HG02642 (cell line): ENCODE data around the gene CEP170.

Experiments used
- ATAC-seq: cut with Tn5 transposase; IDR thresholded peaks from one replicate; pipeline ENCODE4 v1.9.1; 2021; ENCODE audit warnings: mild to moderate bottlenecking; ENCODE audit not compliant: unreplicated experiment, poor library complexity

CEP170 gene

DNA sequence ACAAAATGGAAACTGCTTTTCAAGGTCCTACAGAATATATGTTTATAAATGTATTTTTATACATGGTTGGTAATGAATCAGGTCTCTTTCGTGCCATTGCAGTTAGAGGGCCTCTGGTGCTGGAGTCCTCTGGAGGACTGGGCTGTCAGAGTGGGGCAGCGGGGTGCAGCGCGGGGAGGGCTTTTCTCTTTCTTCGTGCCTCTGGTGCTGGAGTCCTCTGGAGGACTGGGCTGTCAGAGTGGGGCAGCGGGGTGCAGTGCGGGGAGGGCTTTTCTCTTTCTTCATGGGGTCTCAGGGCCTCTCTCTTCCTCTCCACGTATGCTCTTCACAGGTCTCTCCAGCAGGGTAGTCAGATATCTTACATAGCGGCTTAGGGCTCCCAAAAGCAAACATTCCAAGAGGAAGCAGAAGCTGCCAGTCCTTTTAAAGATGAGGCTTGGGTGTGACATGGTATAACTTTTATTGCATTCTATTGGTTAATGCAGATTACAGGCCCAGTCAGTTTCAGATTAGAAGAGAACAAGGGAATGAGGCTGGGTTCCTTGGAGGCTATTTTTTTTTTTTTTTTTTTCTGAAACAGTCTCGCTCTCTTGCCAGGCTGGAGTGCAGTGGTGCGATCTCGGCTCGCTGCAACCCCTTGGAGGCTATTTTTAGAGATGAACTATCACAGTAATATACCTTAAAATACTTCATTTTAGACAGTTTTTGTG lies 13.8 kb upstream of the CEP170 start:
- ATAC-seq: no peak

GRCh38 chr1:243267914-243268653 lies 13.0 kb upstream of the CEP170 start:
- ATAC-seq: no peak

- ATAC-seq: no peak
These were observed 12.4 kb upstream of the CEP170 start for GRCh38 chr1:243267471-243267880.

GRCh38 chr1:243266231-243266630 lies 11.2 kb upstream of the CEP170 start:
- ATAC-seq: no peak

GRCh38 chr1:243264717-243265116 lies 9.6 kb upstream of the CEP170 start:
- ATAC-seq: peak; percentile 43

- ATAC-seq: no peak
These were observed 6.3 kb upstream of the CEP170 start for GRCh38 chr1:243261390-243261789.

- no peak for ATAC-seq
These were observed 5.3 kb upstream of the CEP170 start for GRCh38 chr1:243260221-243260880.

GRCh38 chr1:243258731-243259130 lies 3.6 kb upstream of the CEP170 start:
- no peak for ATAC-seq

DNA sequence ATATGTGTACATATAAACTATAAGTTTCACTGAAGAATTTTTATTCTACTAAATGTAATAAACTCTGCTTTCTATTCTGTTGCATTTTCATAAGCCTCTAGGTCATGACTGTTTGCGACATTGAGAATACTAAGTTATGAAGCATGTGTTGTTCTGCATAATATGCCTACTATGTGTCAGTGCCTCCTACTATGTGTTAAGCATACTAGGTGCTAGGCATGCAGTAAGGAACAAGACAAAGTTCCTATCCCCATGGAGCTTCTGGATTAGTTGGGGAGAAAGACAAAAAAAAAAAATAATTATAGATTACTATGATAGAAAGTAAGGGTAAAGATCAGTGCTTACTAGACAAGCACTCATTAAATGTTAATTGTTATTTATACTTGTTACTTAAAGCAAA lies 2.1 kb upstream of the CEP170 start:
- ATAC-seq: no peak

DNA sequence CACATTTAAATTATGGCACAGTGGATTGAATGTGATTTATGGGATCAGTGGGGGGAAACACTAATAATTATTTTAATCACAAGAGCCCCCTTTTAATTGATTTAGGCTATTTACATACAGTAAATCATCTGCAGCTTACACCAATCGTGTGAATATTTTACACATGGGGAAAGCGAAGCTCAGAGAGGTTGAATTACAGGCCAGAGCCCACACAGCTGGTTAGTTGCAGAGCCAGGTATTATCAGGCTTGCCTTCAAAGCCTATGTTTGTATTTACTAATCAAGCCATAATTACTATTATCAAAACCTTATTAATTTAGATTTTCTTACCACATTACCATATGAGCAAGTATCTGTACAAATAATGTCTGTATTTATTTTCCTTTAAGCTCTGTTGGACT lies 1.5 kb upstream of the CEP170 start:
- ATAC-seq: no peak

- ATAC-seq: peak; percentile 79
These were observed 871 bp upstream of the CEP170 start, which contains the start of gene SDCCAG8 for GRCh38 chr1:243255791-243256512. Gene SDCCAG8 (plus strand): TSS chr1:243256041. CDS start chr1:243256174, 133 bp downstream.

GRCh38 chr1:243254233-243254926 lies 701 bp downstream of the CEP170 start:
- ATAC-seq: peak; percentile 10

DNA sequence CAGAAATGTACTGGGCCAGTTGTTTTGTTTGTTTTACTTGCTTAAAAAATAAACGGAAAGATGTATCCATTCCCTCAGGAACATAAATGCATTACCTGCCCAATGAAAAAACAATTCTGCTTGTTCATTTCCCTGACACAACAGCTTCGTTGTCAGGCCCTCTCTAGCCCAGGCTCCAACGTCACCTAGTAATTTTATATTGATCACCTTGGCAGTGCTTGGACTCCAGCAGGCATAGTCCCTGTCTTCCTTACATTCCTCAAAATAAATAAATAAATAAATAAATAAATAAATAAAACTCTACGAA lies 1.2 kb downstream of the CEP170 start:
- no peak for ATAC-seq

- ATAC-seq: no peak
These were observed 1.7 kb downstream of the CEP170 start for GRCh38 chr1:243253211-243253925.

- ATAC-seq: no peak
These were observed 3.5 kb downstream of the CEP170 start for GRCh38 chr1:243251539-243251938.

GRCh38 chr1:243250102-243250501 lies 5.0 kb downstream of the CEP170 start:
- ATAC-seq: no peak

- no peak for ATAC-seq
These were observed 5.9 kb downstream of the CEP170 start for GRCh38 chr1:243249214-243249613.

- no peak for ATAC-seq
These were observed 7.2 kb downstream of the CEP170 start for GRCh38 chr1:243247901-243248300.

GRCh38 chr1:243246916-243247315 lies 8.2 kb downstream of the CEP170 start:
- peak; percentile 41 for ATAC-seq

DNA sequence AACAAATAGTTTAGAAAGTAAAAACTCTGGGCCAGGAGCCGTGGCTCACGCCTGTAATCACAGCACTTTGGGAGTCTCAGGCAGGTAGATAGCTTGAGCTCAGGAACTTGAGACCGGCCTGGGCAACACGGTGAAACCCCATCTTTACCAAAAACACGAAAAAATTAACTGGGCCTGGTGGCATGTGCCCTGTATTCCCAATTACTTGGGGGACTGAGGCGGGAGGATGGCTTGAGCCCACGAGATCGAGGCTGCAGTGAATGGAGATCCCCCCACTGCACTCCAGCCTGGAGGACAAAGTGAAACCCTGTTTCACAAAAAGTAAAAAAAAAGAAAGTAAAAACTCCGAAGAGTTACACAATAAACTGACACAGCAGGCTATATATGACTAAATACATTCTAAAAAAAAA lies 10.6 kb downstream of the CEP170 start:
- no peak for ATAC-seq
